GM06990 (cell line): ENCODE data around the gene LIN28A.

Experiments used
- DNase-seq: peaks from one replicate; pipeline ENCODE4 v3.0.0-alpha.2; 2011; ENCODE audit not compliant: insufficient read length; ENCODE audit errors: extremely low read depth
- H3K27me3 ChIP-seq: replicated peaks from 2 replicates; pipeline ENCODE4 v1.6.0; 2011; ENCODE audit warnings: low read length; ENCODE audit not compliant: control insufficient read depth, insufficient read depth
- H3K36me3 ChIP-seq: 2 replicates; pipeline ENCODE4 v1.5.1; 2011; ENCODE audit warnings: low read length; ENCODE audit not compliant: control insufficient read depth, insufficient read depth
- H3K4me3 ChIP-seq: replicated peaks from 2 replicates; pipeline ENCODE4 v1.5.1; 2011; ENCODE audit warnings: low read depth, mild to moderate bottlenecking, control low read depth, low read length
- TF ChIP-seq, protein P1 (sequence below): IDR thresholded peaks from 2 replicates; pipeline ENCODE4 v1.5.1; 2011; ENCODE audit warnings: low read length, control low read depth, mild to moderate bottlenecking, inconsistent platforms; ENCODE audit not compliant: insufficient read depth, poor library complexity, severe bottlenecking

The LIN28A gene

GRCh38 chr1:26478159-26478558 is 67.5 kb downstream of the LIN28A start:
- TF ChIP-seq, protein P1, sequence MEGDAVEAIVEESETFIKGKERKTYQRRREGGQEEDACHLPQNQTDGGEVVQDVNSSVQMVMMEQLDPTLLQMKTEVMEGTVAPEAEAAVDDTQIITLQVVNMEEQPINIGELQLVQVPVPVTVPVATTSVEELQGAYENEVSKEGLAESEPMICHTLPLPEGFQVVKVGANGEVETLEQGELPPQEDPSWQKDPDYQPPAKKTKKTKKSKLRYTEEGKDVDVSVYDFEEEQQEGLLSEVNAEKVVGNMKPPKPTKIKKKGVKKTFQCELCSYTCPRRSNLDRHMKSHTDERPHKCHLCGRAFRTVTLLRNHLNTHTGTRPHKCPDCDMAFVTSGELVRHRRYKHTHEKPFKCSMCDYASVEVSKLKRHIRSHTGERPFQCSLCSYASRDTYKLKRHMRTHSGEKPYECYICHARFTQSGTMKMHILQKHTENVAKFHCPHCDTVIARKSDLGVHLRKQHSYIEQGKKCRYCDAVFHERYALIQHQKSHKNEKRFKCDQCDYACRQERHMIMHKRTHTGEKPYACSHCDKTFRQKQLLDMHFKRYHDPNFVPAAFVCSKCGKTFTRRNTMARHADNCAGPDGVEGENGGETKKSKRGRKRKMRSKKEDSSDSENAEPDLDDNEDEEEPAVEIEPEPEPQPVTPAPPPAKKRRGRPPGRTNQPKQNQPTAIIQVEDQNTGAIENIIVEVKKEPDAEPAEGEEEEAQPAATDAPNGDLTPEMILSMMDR = no peak
- no peak for DNase-seq
- no peak overlapping the region for H3K4me3 ChIP-seq
- peaks cover 18% of the 10 kb centered on the region for H3K36me3 ChIP-seq
- no peaks in the 10 kb centered on the region for H3K27me3 ChIP-seq

GRCh38 chr1:26478988-26479387 is 68.4 kb downstream of the LIN28A start:
- Histone ChIP-seq H3K36me3 (peaks cover 16% of the 10 kb centered on the region), H3K4me3 (no peak overlapping the region), H3K27me3 (no peaks in the 10 kb centered on the region)
- TF ChIP-seq, protein P1 = no peak
- no peak for DNase-seq
